Measurements from ENCODE around the gene SUGCT. TPM values are rescaled to one million over a fixed set of nuclear protein-coding genes. Genes with fewer than 3 reads are reported as not detected.

SUGCT gene
- total and polyA plus RNA-seq, 3 donors from 2014 or later: 7.1 to 9.8 (median 8.1) TPM

GRCh38 chr7:40194745-40195144, 59.9 kb downstream of the SUGCT start:
- H3K4me1 ChIP-seq: no peaks in the 10 kb centered on the region
- 55 to 56% methylated on average over 1 of the region's 1 CpG for WGBS, 2 donors
- H3K36me3 ChIP-seq (ENCODE audit: low read depth, missing control alignments): no peaks in the 10 kb centered on the region
- H3K27me3 ChIP-seq: no peaks in the 10 kb centered on the region
- intact Hi-C loops (cut with DNase I; ENCODE audit: low total_unique reads): no loop called here
- no peak for DNase-seq
- TF ChIP-seq POLR2A (IDR thresholded peaks at IDR 0.05): no peak
- no peak for TF ChIP-seq CTCF (IDR thresholded peaks at IDR 0.05)
- H3K27ac ChIP-seq: no peak overlapping the region
- no peak overlapping the region for H3K4me3 ChIP-seq
- no peaks in the 10 kb centered on the region for H3K9me3 ChIP-seq

GRCh38 chr7:40197527-40197926, 62.7 kb downstream of the SUGCT start:
- Histone ChIP-seq H3K36me3 (ENCODE audit: low read depth, missing control alignments) (no peaks in the 10 kb centered on the region), H3K27ac (no peak overlapping the region), H3K27me3 (no peaks in the 10 kb centered on the region), H3K9me3 (no peaks in the 10 kb centered on the region), H3K4me3 (no peak overlapping the region), H3K4me1 (no peaks in the 10 kb centered on the region)
- WGBS, 2 donors: 80 to 91% methylated on average over 2 of the region's 2 CpGs
- intact Hi-C loops (cut with DNase I; ENCODE audit: low total_unique reads): no loop called here
- no peak for TF ChIP-seq POLR2A (IDR thresholded peaks at IDR 0.05)
- no peak for TF ChIP-seq CTCF (IDR thresholded peaks at IDR 0.05)
- DNase-seq: no peak

- H3K4me1 ChIP-seq: no peaks in the 10 kb centered on the region
- DNase-seq: no peak
- intact Hi-C loops (cut with DNase I; ENCODE audit: low total_unique reads): no loop called here
- no peaks in the 10 kb centered on the region for H3K36me3 ChIP-seq (ENCODE audit: low read depth, missing control alignments)
- TF ChIP-seq CTCF (IDR thresholded peaks at IDR 0.05): no peak
- TF ChIP-seq POLR2A (IDR thresholded peaks at IDR 0.05): no peak
- no peaks in the 10 kb centered on the region for H3K9me3 ChIP-seq
- no peaks in the 10 kb centered on the region for H3K27me3 ChIP-seq
- H3K4me3 ChIP-seq: no peak overlapping the region
- 89 to 93% methylated on average over 2 of the region's 2 CpGs for WGBS, 2 donors
- H3K27ac ChIP-seq: no peak overlapping the region
Measured at GRCh38 chr7:40199076-40199802, 64.4 kb downstream of the SUGCT start.

GRCh38 chr7:40200791-40201190, 66.0 kb downstream of the SUGCT start:
- Histone ChIP-seq H3K4me3 (no peak overlapping the region), H3K27ac (no peak overlapping the region), H3K27me3 (no peaks in the 10 kb centered on the region), H3K36me3 (ENCODE audit: low read depth, missing control alignments) (no peaks in the 10 kb centered on the region), H3K9me3 (no peaks in the 10 kb centered on the region), H3K4me1 (no peaks in the 10 kb centered on the region)
- no peak for TF ChIP-seq POLR2A (IDR thresholded peaks at IDR 0.05)
- TF ChIP-seq CTCF (IDR thresholded peaks at IDR 0.05): no peak
- no peak for DNase-seq
- WGBS, 2 donors: 88 to 90% methylated on average over 3 of the region's 3 CpGs
- intact Hi-C loops (cut with DNase I; ENCODE audit: low total_unique reads): no loop called here

- no peaks in the 10 kb centered on the region for H3K27me3 ChIP-seq
- DNase-seq: no peak
- intact Hi-C loops (cut with DNase I; ENCODE audit: low total_unique reads): no loop called here
- WGBS, 2 donors: 86 to 87% methylated on average over 3 of the region's 3 CpGs
- H3K4me3 ChIP-seq: no peak overlapping the region
- no peak for TF ChIP-seq CTCF (IDR thresholded peaks at IDR 0.05)
- TF ChIP-seq POLR2A (IDR thresholded peaks at IDR 0.05): no peak
- H3K4me1 ChIP-seq: no peaks in the 10 kb centered on the region
- H3K36me3 ChIP-seq (ENCODE audit: low read depth, missing control alignments): no peaks in the 10 kb centered on the region
- no peak overlapping the region for H3K27ac ChIP-seq
- no peaks in the 10 kb centered on the region for H3K9me3 ChIP-seq
Measured at GRCh38 chr7:40202851-40203250, 68.0 kb downstream of the SUGCT start.
